Naive thymus-derived CD4-positive, alpha-beta T cell (primary cell): ENCODE results near the gene KIAA0825. TPM values are rescaled to one million over a fixed set of nuclear protein-coding genes. Genes with fewer than 3 reads are reported as not detected.

Experiments used
- ATAC-seq: fragments of 150-1000 bp; cut with Tn5 transposase; 2 replicates; pipeline ENCODE4 v1.10.0; 2021; ENCODE audit warnings: mild to moderate bottlenecking, moderate library complexity
- CTCF ChIA-PET: fragments of 350-600 bp; sonication (Branson Sonifier 250); formaldehyde crosslinking; loops from one replicate; lab custom pipeline; 2021; ENCODE audit warnings: antibody characterized with exemption; lab: Charles Lee
- POLR2A ChIA-PET: fragments of 350-600 bp; sonication (Branson Sonifier 250); formaldehyde crosslinking; loops from one replicate; lab custom pipeline; 2021; ENCODE audit warnings: antibody characterized with exemption, inconsistent platforms; lab: Charles Lee
- DNase-seq, 9 donors: peaks; one replicate each; pipeline versions ENCODE4 v3.0.0 to v3.0.0-alpha.2; 2020 to 2022; ENCODE audit warnings: mixed read lengths in 1 of 9
- H3K27ac ChIP-seq: one replicate; pipeline ENCODE4 v1.7.0; 2013; ENCODE audit warnings: mild to moderate bottlenecking, low read depth, low read length, moderate library complexity
- H3K27me3 ChIP-seq, 2 donors: one replicate each; pipeline ENCODE4 v1.7.0; 2013; ENCODE audit warnings: low read length in 2 of 2, mild to moderate bottlenecking in 2 of 2, moderate library complexity in 2 of 2; ENCODE audit not compliant: control insufficient read depth in 2 of 2, insufficient read depth in 2 of 2
- H3K36me3 ChIP-seq, 3 experiments: 1 replicate in 2 of 3; 2 replicates in 1 of 3; pipeline ENCODE4 v1.7.0; 2013; ENCODE audit warnings: low read length in 3 of 3, mild to moderate bottlenecking in 3 of 3, moderate library complexity in 1 of 3; ENCODE audit not compliant: insufficient read depth in 3 of 3, control insufficient read depth in 2 of 3
- H3K4me1 ChIP-seq, 2 donors: one replicate each; pipeline ENCODE4 v1.7.0; 2013; ENCODE audit warnings: low read length in 2 of 2, mild to moderate bottlenecking in 2 of 2, moderate library complexity in 1 of 2; ENCODE audit not compliant: control insufficient read depth in 2 of 2, insufficient read depth in 2 of 2
- H3K4me3 ChIP-seq: 2 replicates; pipeline ENCODE4 v1.7.0; 2013; ENCODE audit warnings: mild to moderate bottlenecking, low read length
- H3K9me3 ChIP-seq, 3 experiments: 1 replicate in 2 of 3; 2 replicates in 1 of 3; pipeline ENCODE4 v1.7.0; 2013; ENCODE audit warnings: low read length in 3 of 3; ENCODE audit not compliant: control insufficient read depth in 2 of 3
- H3K27ac Mint-ChIP-seq, 9 donors: one replicate each; pipeline ENCODE4 v1.8.0; 2020 to 2022; ENCODE audit warnings: mixed read lengths in 9 of 9, mild to moderate bottlenecking in 8 of 9, moderate library complexity in 5 of 9, inconsistent platforms in 2 of 9
- H3K27me3 Mint-ChIP-seq, 5 donors: one replicate each; pipeline ENCODE4 v1.8.0; 2021 to 2022; ENCODE audit warnings: mixed read lengths in 5 of 5, mild to moderate bottlenecking in 1 of 5
- H3K36me3 Mint-ChIP-seq, 5 donors: one replicate each; pipeline ENCODE4 v1.8.0; 2020 to 2022; ENCODE audit warnings: mixed read lengths in 5 of 5, mild to moderate bottlenecking in 3 of 5, inconsistent platforms in 1 of 5
- H3K4me1 Mint-ChIP-seq, 7 donors: one replicate each; pipeline ENCODE4 v1.8.0; 2020 to 2022; ENCODE audit warnings: mixed read lengths in 7 of 7, mild to moderate bottlenecking in 3 of 7, inconsistent platforms in 1 of 7
- H3K4me3 Mint-ChIP-seq, 10 donors: one replicate each; pipeline ENCODE4 v1.8.0; 2020 to 2022; ENCODE audit warnings: mild to moderate bottlenecking in 10 of 10, mixed read lengths in 10 of 10, moderate library complexity in 6 of 10, inconsistent platforms in 2 of 10
- H3K9me3 Mint-ChIP-seq, 11 donors: one replicate each; pipeline ENCODE4 v1.8.0; 2020 to 2022; ENCODE audit warnings: mixed read lengths in 11 of 11, mild to moderate bottlenecking in 4 of 11, inconsistent platforms in 1 of 11, moderate library complexity in 1 of 11
- intact Hi-C, 2 donors: fragments of 100-400 bp; cut with micrococcal nuclease; formaldehyde crosslinking; loops; one replicate each; pipeline ENCODE4 v1.15.1; 2023
- polyA plus RNA-seq, 2 donors: library from polyadenylated mRNA; unstranded; fragments of 300-500 nt; fragmentation: Illumina TruSeq; gene quantifications; one replicate each; pipeline ENCODE4 v1.2.3, GENCODE V29; 2021
- total RNA-seq, 6 experiments: library from RNA in 5 of 6; stranded (reverse) in 5 of 6; gene quantifications; 1 replicate in 5 of 6; 2 replicates in 1 of 6; pipeline ENCODE4 v1.2.3 and lab custom pipeline; 2021 to 2026

KIAA0825 gene
- total and polyA plus RNA-seq, 7 experiments from 2014 or later: 0.38 to 3.2 (median 1.3) TPM

DNA sequence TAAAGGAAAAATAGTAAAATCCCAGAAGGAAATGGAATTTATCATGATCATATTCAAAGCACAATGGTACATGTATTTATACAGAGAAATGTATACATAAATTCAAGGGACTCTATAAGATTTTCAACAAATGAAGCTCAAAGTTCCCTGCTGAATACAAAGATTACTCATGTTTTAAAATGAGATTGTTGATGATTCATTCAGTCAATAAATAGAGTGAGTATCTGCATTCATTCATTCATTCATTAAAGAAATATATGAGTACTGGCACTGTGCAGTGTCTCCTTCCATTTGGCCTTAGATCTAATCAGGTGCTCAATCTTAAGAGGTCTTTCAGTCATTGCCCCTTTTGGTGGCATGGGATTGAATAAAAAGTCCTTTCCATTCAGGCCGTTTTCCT, 310.0 kb downstream of the KIAA0825 start:
- H3K4me3 ChIP-seq: no peak overlapping the region
- no peak for ATAC-seq
- no peaks in the 10 kb centered on the region for H3K27me3 ChIP-seq
- intact Hi-C loops: no loop called here
- CTCF ChIA-PET: no interaction called here
- H3K9me3 ChIP-seq: no peaks in the 10 kb centered on the region
- no peaks in the 10 kb centered on the region for H3K36me3 ChIP-seq
- H3K27ac ChIP-seq: no peak overlapping the region
- Mint-ChIP-seq H3K27ac (no peak overlapping the region), H3K4me3 (no peak overlapping the region), H3K36me3 (no peaks in the 10 kb centered on the region), H3K9me3 (no peaks in the 10 kb centered on the region), H3K4me1 (no peaks in the 10 kb centered on the region), H3K27me3 (no peaks in the 10 kb centered on the region)
- no peak for DNase-seq
- POLR2A ChIA-PET: no interaction called here
- no peaks in the 10 kb centered on the region for H3K4me1 ChIP-seq

DNA sequence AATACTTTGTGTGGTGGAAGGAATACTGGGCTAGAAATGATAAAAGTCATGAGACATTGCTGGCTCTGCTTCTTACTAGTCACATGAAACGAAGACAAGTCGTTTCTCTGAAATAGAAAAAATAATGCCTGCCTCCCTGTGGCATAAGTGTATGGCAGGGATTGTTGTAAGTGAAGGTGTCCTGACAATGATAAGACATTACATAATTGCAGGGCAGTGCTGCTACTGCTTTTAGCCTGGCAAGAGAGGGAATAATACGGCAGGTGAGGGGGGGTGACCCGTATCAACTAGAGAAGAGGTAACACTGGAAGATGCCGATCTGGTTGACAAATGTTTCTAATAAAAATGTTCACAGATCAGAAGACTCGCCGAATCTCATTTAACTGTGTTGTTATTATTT, 314.3 kb downstream of the KIAA0825 start:
- Histone ChIP-seq H3K36me3 (no peaks in the 10 kb centered on the region), H3K9me3 (no peaks in the 10 kb centered on the region), H3K4me3 (no peak overlapping the region), H3K27ac (no peak overlapping the region), H3K27me3 (no peaks in the 10 kb centered on the region), H3K4me1 (no peaks in the 10 kb centered on the region)
- Mint-ChIP-seq H3K27ac (no peak overlapping the region), H3K27me3 (no peaks in the 10 kb centered on the region), H3K36me3 (no peaks in the 10 kb centered on the region), H3K4me3 (no peak overlapping the region), H3K4me1 (no peaks in the 10 kb centered on the region), H3K9me3 (no peaks in the 10 kb centered on the region)
- ChIA-PET CTCF (no interaction called here), POLR2A (no interaction called here)
- intact Hi-C loops: no loop called here
- DNase-seq: no peak
- ATAC-seq: no peak

DNA sequence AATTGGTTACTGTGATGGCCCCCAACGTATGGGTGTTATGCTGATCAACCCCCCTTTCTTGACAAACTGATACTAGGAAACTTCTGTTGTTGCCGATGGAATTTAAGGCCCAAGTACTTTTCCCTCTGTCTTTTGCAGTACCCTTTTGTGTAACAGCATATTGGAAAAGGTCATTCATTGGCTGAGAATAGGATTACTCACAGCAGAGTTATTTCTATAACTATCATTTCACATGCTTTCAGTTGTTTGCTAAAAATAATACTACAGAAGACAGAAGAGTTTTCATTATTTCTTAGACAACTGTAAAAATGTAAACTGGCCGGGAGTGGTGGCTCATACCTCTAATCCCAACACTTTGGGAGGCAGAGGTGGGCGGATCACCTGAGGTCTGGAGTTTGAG, 329.5 kb downstream of the KIAA0825 start:
- no peaks in the 10 kb centered on the region for H3K4me1 ChIP-seq
- Mint-ChIP-seq H3K9me3 (peaks cover 11 to 42% (median 24%) of the 10 kb centered on the region in 11 donors), H3K4me1 (no peaks in the 10 kb centered on the region), H3K36me3 (peaks cover 0 to 9% (median 0%) of the 10 kb centered on the region in 5 donors), H3K27ac (no peak overlapping the region), H3K27me3 (no peaks in the 10 kb centered on the region), H3K4me3 (no peak overlapping the region)
- H3K27ac ChIP-seq: no peak overlapping the region
- POLR2A ChIA-PET: no interaction called here
- H3K36me3 ChIP-seq: no peaks in the 10 kb centered on the region
- ATAC-seq: no peak
- intact Hi-C loops: no loop called here
- DNase-seq: no peak
- H3K4me3 ChIP-seq: no peak overlapping the region
- H3K9me3 ChIP-seq: no peaks in the 10 kb centered on the region
- no peaks in the 10 kb centered on the region for H3K27me3 ChIP-seq
- CTCF ChIA-PET: no interaction called here

DNA sequence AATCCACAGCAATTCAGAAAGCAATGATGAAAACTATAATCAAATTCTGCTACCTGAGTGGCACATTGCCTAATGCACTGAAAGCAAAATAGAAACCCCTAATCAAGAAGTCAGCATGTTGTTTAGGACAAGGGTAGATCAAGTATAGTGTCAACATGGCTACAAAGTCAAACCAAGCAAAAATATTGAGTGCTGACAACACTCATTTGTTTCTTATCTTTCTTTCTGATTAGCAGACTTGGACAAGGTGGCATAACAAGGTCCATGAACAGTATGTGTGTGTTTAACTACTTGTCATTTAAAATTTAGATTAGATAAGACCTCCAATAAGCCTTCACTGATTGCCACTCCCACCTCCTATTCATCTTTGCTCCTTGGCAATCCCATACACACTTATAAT, 332.4 kb downstream of the KIAA0825 start:
- CTCF ChIA-PET: no interaction called here
- POLR2A ChIA-PET: no interaction called here
- no peak overlapping the region for H3K27ac Mint-ChIP-seq

DNA sequence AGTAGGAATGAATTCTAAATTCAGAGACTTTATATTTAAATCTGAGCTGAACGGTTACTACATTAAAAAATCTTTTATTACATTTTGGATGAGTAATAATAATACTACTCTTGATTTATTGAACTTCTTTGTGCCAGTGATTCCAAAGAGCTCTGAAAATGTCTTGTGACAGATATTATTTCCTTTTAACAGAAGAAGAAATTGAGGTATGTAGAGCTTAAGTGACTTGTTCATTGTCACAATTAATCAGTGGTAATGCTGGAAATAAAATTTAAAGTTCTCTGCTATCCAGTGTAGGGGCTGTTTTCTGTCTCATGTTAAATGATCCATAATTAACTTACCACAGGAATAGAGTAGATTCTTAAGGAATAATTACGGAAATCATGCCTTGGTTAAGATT, 335.3 kb downstream of the KIAA0825 start:
- H3K4me3 Mint-ChIP-seq: no peak overlapping the region
- H3K27me3 Mint-ChIP-seq: peaks cover 0 to 5% (median 0%) of the 10 kb centered on the region in 5 donors
- Histone ChIP-seq H3K36me3 (no peaks in the 10 kb centered on the region), H3K27me3 (no peaks in the 10 kb centered on the region), H3K4me3 (no peak overlapping the region), H3K9me3 (no peaks in the 10 kb centered on the region), H3K27ac (no peak overlapping the region), H3K4me1 (no peaks in the 10 kb centered on the region)
- intact Hi-C loops: no loop called here
- ChIA-PET CTCF (no interaction called here), POLR2A (no interaction called here)
- peaks cover 0 to 4% (median 0%) of the 10 kb centered on the region in 5 donors for H3K36me3 Mint-ChIP-seq
- peaks cover 0 to 4% (median 0%) of the 10 kb centered on the region in 11 donors for H3K9me3 Mint-ChIP-seq
- no peak for DNase-seq
- no peak overlapping the region for H3K27ac Mint-ChIP-seq
- H3K4me1 Mint-ChIP-seq: no peaks in the 10 kb centered on the region
- ATAC-seq: no peak

More for the DNA sequence above, 332.4 kb downstream of the KIAA0825 start:
- H3K27ac ChIP-seq: no peak overlapping the region
- no peaks in the 10 kb centered on the region for H3K36me3 ChIP-seq
- no peak for DNase-seq
- H3K4me1 ChIP-seq: no peaks in the 10 kb centered on the region
- no peaks in the 10 kb centered on the region for H3K4me1 Mint-ChIP-seq
- H3K4me3 ChIP-seq: no peak overlapping the region
- ATAC-seq: no peak
- H3K9me3 Mint-ChIP-seq: peaks cover 0 to 15% (median 2%) of the 10 kb centered on the region in 11 donors
- intact Hi-C loops: no loop called here
- no peaks in the 10 kb centered on the region for H3K36me3 Mint-ChIP-seq
- H3K27me3 ChIP-seq: no peaks in the 10 kb centered on the region
- H3K4me3 Mint-ChIP-seq: no peak overlapping the region
- H3K9me3 ChIP-seq: no peaks in the 10 kb centered on the region
- no peaks in the 10 kb centered on the region for H3K27me3 Mint-ChIP-seq

DNA sequence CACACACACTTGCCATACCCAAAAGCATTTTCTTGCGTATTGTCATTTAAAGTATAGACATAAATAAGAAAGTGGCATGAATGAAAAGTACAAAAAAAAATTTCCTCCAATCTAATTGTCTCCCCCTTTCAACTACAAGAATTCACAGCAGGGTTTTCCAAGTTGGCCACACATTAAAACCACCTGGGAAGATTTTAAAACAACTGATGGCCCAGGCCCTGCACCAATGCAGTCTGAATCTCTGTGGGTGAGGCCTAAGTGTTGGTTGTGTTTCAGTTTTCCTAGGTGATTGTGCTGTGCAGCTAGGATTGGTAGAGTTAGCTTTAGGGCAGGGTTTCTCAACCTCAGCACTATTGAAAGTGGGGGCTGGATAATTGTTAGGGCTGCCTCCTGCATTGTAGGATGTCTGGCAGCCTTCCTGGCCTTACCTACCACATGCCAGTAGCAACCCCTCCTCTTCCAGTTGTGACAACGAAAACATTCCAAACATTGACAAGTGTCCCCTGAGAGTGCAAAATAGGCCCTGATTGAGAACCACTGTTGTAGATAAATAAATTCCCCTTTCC, 337.1 kb downstream of the KIAA0825 start:
- H3K27me3 Mint-ChIP-seq: peaks cover 0 to 5% (median 0%) of the 10 kb centered on the region in 5 donors

DNA sequence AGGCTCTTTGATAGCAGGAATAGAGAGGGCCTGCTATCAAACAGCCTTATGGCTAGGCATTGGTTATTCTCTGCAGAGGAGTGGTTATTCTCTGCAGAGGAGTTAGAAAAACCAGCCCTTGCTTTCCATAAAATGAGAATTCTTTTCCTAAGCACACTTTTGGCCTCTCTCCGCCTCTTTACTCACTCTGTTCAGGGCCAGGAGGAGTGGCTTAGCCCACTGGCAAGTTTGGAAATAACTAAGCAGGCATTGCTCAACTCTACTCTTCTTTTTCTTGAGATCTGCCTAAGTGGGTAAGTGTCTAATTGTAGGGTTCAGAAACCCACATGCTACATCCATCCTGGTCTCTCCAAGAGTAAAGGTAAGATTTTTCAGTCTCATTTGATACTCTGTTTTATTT, 341.7 kb downstream of the KIAA0825 start:
- ATAC-seq: no peak
- Mint-ChIP-seq H3K27ac (no peak overlapping the region), H3K9me3 (peaks cover 0 to 4% (median 0%) of the 10 kb centered on the region in 11 donors), H3K4me3 (no peak overlapping the region), H3K27me3 (peaks cover 0 to 5% (median 0%) of the 10 kb centered on the region in 5 donors), H3K4me1 (no peaks in the 10 kb centered on the region), H3K36me3 (peaks cover 0 to 4% (median 0%) of the 10 kb centered on the region in 5 donors)
- DNase-seq: no peak
- Histone ChIP-seq H3K4me1 (no peaks in the 10 kb centered on the region), H3K27me3 (no peaks in the 10 kb centered on the region), H3K27ac (no peak overlapping the region), H3K4me3 (no peak overlapping the region), H3K9me3 (no peaks in the 10 kb centered on the region), H3K36me3 (no peaks in the 10 kb centered on the region)
- intact Hi-C loops: no loop called here
- CTCF ChIA-PET: no interaction called here
- POLR2A ChIA-PET: no interaction called here

More for the DNA sequence above, 337.1 kb downstream of the KIAA0825 start:
- intact Hi-C loops: no loop called here
- no peaks in the 10 kb centered on the region for H3K4me1 ChIP-seq
- H3K9me3 ChIP-seq: no peaks in the 10 kb centered on the region
- POLR2A ChIA-PET: no interaction called here
- Mint-ChIP-seq H3K4me3 (no peak overlapping the region), H3K27ac (no peak overlapping the region), H3K36me3 (peaks cover 0 to 4% (median 0%) of the 10 kb centered on the region in 5 donors), H3K9me3 (peaks cover 0 to 4% (median 0%) of the 10 kb centered on the region in 11 donors), H3K4me1 (no peaks in the 10 kb centered on the region)
- no peak overlapping the region for H3K27ac ChIP-seq
- H3K27me3 ChIP-seq: no peaks in the 10 kb centered on the region
- H3K36me3 ChIP-seq: no peaks in the 10 kb centered on the region
- ATAC-seq: no peak
- CTCF ChIA-PET: no interaction called here
- no peak overlapping the region for H3K4me3 ChIP-seq
- no peak for DNase-seq
